Measurements from ENCODE around the gene CYP2C9. TPM values are rescaled to one million over a fixed set of nuclear protein-coding genes. Genes with fewer than 3 reads are reported as not detected.
"Not testable (repeated sequence)": the region's sequence is repeated elsewhere in the genome, so short reads cannot be mapped to it uniquely, and the experiment has no call there.

The CYP2C9 gene
- not detected for polyA plus RNA-seq (2013, experiment 1 of 2)
- polyA plus RNA-seq (2013, experiment 2 of 2) = not detected

DNA sequence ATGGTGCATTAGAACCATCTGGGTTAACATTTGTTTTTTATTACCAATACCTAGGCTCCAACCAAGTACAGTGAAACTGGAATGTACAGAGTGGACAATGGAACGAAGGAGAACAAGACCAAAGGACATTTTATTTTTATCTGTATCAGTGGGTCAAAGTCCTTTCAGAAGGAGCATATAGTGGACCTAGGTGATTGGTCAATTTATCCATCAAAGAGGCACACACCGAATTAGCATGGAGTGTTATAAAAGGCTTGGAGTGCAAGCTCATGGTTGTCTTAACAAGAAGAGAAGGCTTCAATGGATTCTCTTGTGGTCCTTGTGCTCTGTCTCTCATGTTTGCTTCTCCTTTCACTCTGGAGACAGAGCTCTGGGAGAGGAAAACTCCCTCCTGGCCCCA lies at the start of gene CYP2C9:
CYP2C9 (plus strand) TSS at position 276 of the 400 bp plus-strand sequence; CDS start at position 301, 25 bp downstream.
- Histone ChIP-seq H3K36me3 (ENCODE audit: insufficient read depth, low read length) (no peaks in the 10 kb centered on the region), H3K4me1 (ENCODE audit: insufficient read depth, low read length) (no peaks in the 10 kb centered on the region), H3K27ac (ENCODE audit: low read depth, low read length) (no peak within 1 kb of the TSS), H3K4me3 (ENCODE audit: low read length) (no peak within 1 kb of the TSS), H3K27me3 (ENCODE audit: insufficient read depth, low read length) (no peaks in the 10 kb centered on the region), H3K9me3 (ENCODE audit: insufficient read depth, low read depth, low read length) (peaks cover 17% of the 10 kb centered on the region), H3K9ac (ENCODE audit: low read depth, low read length) (no peak within 1 kb of the TSS)
- 89% methylated on average over 2 of the region's 2 CpGs for WGBS

DNA sequence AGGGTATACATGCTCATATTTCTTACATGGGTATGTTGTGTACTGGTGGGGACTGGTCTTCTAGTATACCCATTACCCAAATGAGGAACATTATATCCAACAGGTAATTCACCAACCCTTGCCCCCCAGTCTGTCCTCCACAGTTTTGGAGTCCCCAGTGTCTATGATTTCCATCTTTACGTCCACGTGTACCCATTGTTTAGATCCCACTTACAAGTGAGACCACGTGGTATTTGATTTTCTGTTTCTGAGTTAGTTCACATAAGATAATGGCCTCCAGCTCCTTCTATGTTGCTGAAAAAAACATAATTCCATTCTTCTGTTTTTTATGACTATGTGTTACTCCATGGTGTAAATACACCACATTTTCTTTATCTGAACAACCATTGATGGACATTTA lies 49.3 kb upstream of the CYP2C9 start:
- 83% methylated on average over 3 of the region's 3 CpGs for WGBS
- no peak overlapping the region for H3K9ac ChIP-seq (ENCODE audit: low read depth, low read length)
- H3K27me3 ChIP-seq (ENCODE audit: insufficient read depth, low read length) = no peaks in the 10 kb centered on the region
- H3K4me3 ChIP-seq (ENCODE audit: low read length) = no peak overlapping the region
- H3K4me1 ChIP-seq (ENCODE audit: insufficient read depth, low read length) = no peaks in the 10 kb centered on the region
- no peak overlapping the region for H3K27ac ChIP-seq (ENCODE audit: low read depth, low read length)
- H3K36me3 ChIP-seq (ENCODE audit: insufficient read depth, low read length) = no peaks in the 10 kb centered on the region
- peaks cover 7% of the 10 kb centered on the region; the same call in 1 of the 2 replicates for H3K9me3 ChIP-seq (ENCODE audit: insufficient read depth, low read depth, low read length)

DNA sequence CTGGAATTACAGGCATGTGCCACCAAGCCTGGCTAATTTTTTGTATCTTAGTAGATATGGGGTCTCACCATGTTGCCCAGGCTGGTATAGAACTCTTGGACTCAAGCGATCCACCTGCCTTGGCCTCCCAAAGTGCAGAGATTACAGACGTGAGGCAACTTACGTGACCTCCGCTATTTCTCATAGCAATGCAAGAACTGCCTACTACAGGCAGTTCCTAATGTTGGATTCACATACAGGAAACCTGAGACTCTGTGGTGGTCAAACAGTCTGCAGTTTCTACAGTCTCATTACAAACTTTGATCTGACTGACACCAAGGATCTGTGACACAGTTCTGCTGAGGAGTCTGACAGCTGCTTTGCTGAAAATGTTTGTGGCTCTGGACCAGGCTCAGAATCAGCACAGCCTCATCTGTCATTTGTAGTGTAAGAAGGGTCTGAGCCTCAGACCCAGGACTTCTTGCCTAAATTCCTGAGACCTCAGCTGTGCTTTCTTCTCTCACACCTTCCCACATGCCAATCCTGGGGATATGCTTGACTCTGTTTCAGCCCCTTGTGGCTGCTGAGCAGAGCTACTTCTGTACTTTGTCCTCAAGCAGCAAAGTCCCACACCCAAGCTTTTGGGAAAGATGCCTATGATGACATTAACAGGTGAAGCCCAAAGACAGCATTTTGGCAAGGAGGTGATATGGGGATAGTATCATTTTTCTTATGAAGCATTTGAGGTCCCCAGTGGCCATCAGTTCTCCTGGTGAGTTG lies 48.0 kb upstream of the CYP2C9 start:
- Histone ChIP-seq H3K27me3 (ENCODE audit: insufficient read depth, low read length) (no peaks in the 10 kb centered on the region), H3K36me3 (ENCODE audit: insufficient read depth, low read length) (no peaks in the 10 kb centered on the region), H3K4me1 (ENCODE audit: insufficient read depth, low read length) (no peaks in the 10 kb centered on the region), H3K9me3 (ENCODE audit: insufficient read depth, low read depth, low read length) (peaks cover 7% of the 10 kb centered on the region; the same call in 1 of the 2 replicates), H3K27ac (ENCODE audit: low read depth, low read length) (no peak overlapping the region), H3K4me3 (ENCODE audit: low read length) (no peak overlapping the region), H3K9ac (ENCODE audit: low read depth, low read length) (no peak overlapping the region)
- 90% methylated on average over 4 of the region's 4 CpGs for WGBS

DNA sequence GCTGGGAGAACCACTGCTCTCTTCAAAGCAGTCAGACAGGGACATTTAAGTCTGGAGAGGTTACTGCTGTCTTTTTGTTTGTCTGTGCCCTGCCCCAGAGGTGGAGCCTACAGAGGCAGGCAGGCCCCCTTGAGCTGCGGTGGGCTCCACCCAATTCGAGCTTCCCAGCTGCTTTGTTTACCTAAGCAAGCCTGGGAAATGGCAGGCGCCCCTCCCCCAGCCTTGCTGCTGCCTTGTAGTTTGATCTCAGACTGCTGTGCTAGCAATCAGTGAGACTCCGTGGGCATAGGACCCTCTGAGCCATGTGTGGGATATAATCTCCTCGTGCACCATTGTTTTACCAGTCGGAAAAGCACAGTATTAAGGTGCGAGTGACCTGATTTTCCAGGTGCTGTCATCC lies 40.0 kb upstream of the CYP2C9 start:
- not testable (repeated sequence) for H3K9ac ChIP-seq (ENCODE audit: low read depth, low read length); H3K4me3 ChIP-seq (ENCODE audit: low read length); H3K9me3 ChIP-seq (ENCODE audit: insufficient read depth, low read depth, low read length); H3K27me3 ChIP-seq (ENCODE audit: insufficient read depth, low read length); H3K27ac ChIP-seq (ENCODE audit: low read depth, low read length); H3K36me3 ChIP-seq (ENCODE audit: insufficient read depth, low read length); H3K4me1 ChIP-seq (ENCODE audit: insufficient read depth, low read length)
- 68% methylated on average over 7 of the region's 7 CpGs for WGBS

DNA sequence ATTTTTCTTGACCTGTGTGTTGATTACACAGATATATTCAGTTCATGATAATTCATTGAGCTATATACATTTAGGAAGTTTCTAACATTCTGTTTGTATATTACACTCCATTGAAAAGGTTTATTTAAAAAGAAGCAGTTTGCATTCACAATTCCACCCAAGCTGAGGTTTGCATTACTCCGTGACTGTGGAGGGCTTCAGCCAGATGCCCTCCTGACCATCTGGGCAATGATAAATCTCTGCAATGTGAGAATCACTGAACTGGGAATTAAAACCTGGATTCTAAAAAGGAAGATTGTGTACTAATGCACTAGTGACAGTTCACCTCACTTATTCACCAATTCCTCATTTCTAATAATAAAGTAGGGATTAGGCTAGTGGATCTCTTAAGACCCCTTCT lies 36.4 kb upstream of the CYP2C9 start:
- Histone ChIP-seq H3K9me3 (ENCODE audit: insufficient read depth, low read depth, low read length) (peaks cover 4% of the 10 kb centered on the region; the same call in 1 of the 2 replicates), H3K27ac (ENCODE audit: low read depth, low read length) (no peak overlapping the region), H3K27me3 (ENCODE audit: insufficient read depth, low read length) (no peaks in the 10 kb centered on the region), H3K9ac (ENCODE audit: low read depth, low read length) (no peak overlapping the region), H3K4me1 (ENCODE audit: insufficient read depth, low read length) (no peaks in the 10 kb centered on the region), H3K36me3 (ENCODE audit: insufficient read depth, low read length) (no peaks in the 10 kb centered on the region), H3K4me3 (ENCODE audit: low read length) (no peak overlapping the region)
- WGBS = 100% methylated on average over 1 of the region's 1 CpG

DNA sequence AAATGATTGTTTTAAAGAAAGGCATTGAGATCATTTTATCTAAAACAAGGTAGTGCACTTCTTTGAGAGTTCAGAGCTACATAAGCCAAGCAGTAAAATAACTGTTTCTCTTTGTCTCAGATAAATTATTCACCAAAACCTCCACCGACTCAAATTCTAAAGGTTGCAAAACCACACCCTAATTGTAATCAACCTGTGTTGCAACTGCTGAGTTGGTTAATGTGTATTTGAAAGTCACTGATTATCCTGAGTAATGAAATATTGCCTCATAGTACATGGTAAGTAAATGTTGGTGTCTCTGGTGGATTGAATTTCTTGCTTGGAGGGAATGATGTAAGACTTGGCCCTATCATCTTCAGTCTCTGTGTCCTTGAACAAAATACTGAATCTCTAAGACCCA lies 35.9 kb upstream of the CYP2C9 start:
- Histone ChIP-seq H3K27ac (ENCODE audit: low read depth, low read length) (no peak overlapping the region), H3K9ac (ENCODE audit: low read depth, low read length) (no peak overlapping the region), H3K9me3 (ENCODE audit: insufficient read depth, low read depth, low read length) (peaks cover 8% of the 10 kb centered on the region), H3K27me3 (ENCODE audit: insufficient read depth, low read length) (no peaks in the 10 kb centered on the region), H3K4me1 (ENCODE audit: insufficient read depth, low read length) (no peaks in the 10 kb centered on the region), H3K36me3 (ENCODE audit: insufficient read depth, low read length) (no peaks in the 10 kb centered on the region), H3K4me3 (ENCODE audit: low read length) (no peak overlapping the region)
- WGBS = 0% methylated on average over 1 of the region's 1 CpG

DNA sequence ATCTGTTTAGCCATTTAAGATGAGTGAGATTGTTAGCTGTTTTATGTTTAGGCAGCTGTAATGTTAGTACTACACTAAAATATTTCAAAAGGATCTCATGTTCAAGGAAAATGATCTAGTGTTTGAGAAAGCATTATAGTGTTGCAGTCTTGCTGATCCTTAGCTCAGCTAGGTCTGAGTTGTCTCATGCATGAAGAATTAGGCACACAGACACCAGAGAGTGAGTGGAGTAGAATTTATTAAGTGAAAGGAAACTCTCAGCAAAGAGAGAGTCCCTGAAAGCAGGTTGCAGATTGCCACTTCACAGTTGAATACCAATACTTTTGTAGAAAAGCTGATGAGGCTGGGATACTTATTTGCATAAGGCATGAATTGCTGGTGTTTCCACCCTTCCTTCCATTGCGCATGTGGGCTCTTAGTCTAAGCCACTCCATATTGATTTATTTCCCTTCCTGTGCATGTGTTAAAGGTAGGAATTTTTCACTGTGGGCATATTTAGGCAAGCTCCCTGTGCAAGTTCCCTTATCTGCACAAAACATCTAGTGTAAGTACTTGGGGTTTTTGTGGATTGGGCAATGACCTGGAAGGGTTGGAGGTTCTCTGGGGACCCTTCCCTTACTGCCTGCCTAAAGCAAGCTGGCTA lies 33.8 kb upstream of the CYP2C9 start:
- not testable (repeated sequence) for H3K27me3 ChIP-seq (ENCODE audit: insufficient read depth, low read length); H3K36me3 ChIP-seq (ENCODE audit: insufficient read depth, low read length); H3K4me1 ChIP-seq (ENCODE audit: insufficient read depth, low read length); H3K27ac ChIP-seq (ENCODE audit: low read depth, low read length); H3K9ac ChIP-seq (ENCODE audit: low read depth, low read length); H3K4me3 ChIP-seq (ENCODE audit: low read length)
- WGBS = no CpG with 5 or more reads among the region's 1 CpG
- H3K9me3 ChIP-seq (ENCODE audit: insufficient read depth, low read depth, low read length) = peaks cover 24% of the 10 kb centered on the region

DNA sequence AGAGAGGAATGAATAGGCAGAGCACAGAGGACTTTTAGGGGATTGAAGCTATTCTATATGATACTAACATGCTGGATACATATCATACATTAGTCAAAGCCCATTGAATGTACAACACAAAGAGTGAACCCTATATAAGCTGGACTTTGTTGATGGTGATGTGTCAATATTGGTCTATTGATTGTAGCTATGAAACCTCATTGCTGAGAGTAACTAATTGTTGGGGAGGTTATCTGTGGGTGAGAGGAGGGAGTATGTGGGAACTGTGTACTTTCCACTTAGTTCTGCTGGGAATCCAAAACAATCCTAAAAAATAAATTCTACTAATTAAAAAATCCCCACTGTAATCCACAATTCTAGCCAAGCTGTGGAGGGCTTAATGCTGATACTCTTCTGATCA lies 22.0 kb upstream of the CYP2C9 start:
- no peak overlapping the region for H3K27ac ChIP-seq (ENCODE audit: low read depth, low read length)
- H3K9ac ChIP-seq (ENCODE audit: low read depth, low read length) = no peak overlapping the region
- H3K9me3 ChIP-seq (ENCODE audit: insufficient read depth, low read depth, low read length) = 0 out of 2 replicates have a peak, but pooled peaks cover 3% of the 10 kb centered on the region
- H3K4me1 ChIP-seq (ENCODE audit: insufficient read depth, low read length) = no peaks in the 10 kb centered on the region
- H3K27me3 ChIP-seq (ENCODE audit: insufficient read depth, low read length) = no peaks in the 10 kb centered on the region
- no peak overlapping the region for H3K4me3 ChIP-seq (ENCODE audit: low read length)
- H3K36me3 ChIP-seq (ENCODE audit: insufficient read depth, low read length) = no peaks in the 10 kb centered on the region

DNA sequence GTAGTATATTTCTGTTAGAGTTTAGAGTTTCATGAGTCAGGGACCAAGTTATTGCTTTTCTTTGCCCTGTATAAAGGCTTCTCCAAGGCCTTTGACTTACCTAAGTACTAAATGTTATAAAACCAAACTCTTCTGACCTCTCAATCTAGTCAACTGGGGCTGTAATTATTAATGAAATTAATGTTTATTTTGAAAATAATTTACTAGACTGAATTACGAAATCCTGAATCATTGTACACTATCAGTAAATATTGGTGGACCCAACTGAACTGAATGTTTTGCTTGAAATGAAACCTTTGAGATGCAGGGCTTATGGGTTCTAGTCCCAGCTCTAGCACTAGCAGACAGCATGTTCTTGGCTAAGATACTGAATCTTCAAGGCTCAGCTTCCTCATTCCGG lies 1.7 kb upstream of the CYP2C9 start:
- no peaks in the 10 kb centered on the region for H3K4me1 ChIP-seq (ENCODE audit: insufficient read depth, low read length)
- H3K4me3 ChIP-seq (ENCODE audit: low read length) = no peak overlapping the region
- 96% methylated on average over 2 of the region's 2 CpGs for WGBS
- H3K9me3 ChIP-seq (ENCODE audit: insufficient read depth, low read depth, low read length) = 0 out of 2 replicates have a peak, but pooled peaks cover 1% of the 10 kb centered on the region
- no peaks in the 10 kb centered on the region for H3K36me3 ChIP-seq (ENCODE audit: insufficient read depth, low read length)
- no peaks in the 10 kb centered on the region for H3K27me3 ChIP-seq (ENCODE audit: insufficient read depth, low read length)
- no peak overlapping the region for H3K9ac ChIP-seq (ENCODE audit: low read depth, low read length)
- no peak overlapping the region for H3K27ac ChIP-seq (ENCODE audit: low read depth, low read length)

DNA sequence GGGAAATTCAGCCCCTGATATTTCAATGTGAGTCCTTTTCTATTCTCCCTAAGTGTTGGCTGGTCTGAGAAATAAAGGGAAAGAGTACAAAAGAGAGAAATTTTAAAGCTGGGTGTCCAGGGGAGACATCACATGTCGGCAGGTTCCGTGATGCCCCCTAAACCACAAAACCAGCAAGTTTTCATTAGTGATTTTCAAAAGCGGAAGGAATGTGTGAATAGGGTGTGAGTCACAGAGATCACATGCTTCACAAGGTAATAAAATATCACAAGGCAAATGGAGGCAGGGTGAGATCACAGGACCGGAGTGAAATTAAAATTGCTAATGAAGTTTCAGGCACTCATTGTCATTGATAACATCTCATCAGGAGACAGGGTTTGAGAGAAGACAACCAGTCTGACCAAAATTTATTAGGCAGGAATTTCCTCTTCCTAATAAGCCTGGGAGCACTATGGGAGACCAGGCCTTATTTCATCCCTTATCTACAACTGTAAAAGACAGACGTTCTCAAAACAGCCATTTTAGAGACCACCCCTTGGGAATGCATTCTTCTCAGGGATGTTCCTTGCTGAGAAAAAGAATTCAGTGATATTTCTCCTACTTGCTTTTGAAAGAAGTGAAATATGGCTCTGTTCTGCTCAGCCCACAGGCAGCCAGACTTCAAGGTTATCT lies 5.1 kb downstream of the CYP2C9 start:
- not testable (repeated sequence) for H3K27me3 ChIP-seq (ENCODE audit: insufficient read depth, low read length); H3K4me1 ChIP-seq (ENCODE audit: insufficient read depth, low read length); H3K27ac ChIP-seq (ENCODE audit: low read depth, low read length); H3K36me3 ChIP-seq (ENCODE audit: insufficient read depth, low read length); H3K9ac ChIP-seq (ENCODE audit: low read depth, low read length); H3K4me3 ChIP-seq (ENCODE audit: low read length)
- whole genome bisulfite sequencing = 90% methylated on average over 3 of the region's 5 CpGs
- peaks cover 31% of the 10 kb centered on the region for H3K9me3 ChIP-seq (ENCODE audit: insufficient read depth, low read depth, low read length)

DNA sequence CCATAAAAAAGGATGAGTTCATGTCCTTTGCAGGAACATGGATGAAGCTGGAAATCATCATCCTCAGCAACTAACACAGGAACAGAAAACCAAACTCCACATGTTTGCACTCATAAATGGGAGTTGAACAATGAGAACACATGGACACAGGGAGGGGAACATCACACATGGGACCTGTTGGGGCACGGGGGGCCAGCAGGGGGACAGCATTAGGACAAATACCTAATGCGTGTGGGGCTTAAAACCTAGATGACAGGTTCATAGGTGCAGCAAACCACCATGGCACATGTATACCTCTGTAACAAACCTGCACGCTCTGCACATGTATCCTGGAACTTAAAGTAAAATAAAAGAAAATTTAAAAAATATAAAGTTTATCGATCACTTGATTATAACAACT lies 7.7 kb downstream of the CYP2C9 start:
- not testable (repeated sequence) for H3K4me1 ChIP-seq (ENCODE audit: insufficient read depth, low read length); H3K27ac ChIP-seq (ENCODE audit: low read depth, low read length); H3K4me3 ChIP-seq (ENCODE audit: low read length); H3K36me3 ChIP-seq (ENCODE audit: insufficient read depth, low read length); H3K9ac ChIP-seq (ENCODE audit: low read depth, low read length); H3K27me3 ChIP-seq (ENCODE audit: insufficient read depth, low read length)
- WGBS = 94% methylated on average over 3 of the region's 4 CpGs
- H3K9me3 ChIP-seq (ENCODE audit: insufficient read depth, low read depth, low read length) = peaks cover 31% of the 10 kb centered on the region

All from HUES64 (cell line).